ENCODE results near the gene ZCCHC4.

Gene ZCCHC4

DNA sequence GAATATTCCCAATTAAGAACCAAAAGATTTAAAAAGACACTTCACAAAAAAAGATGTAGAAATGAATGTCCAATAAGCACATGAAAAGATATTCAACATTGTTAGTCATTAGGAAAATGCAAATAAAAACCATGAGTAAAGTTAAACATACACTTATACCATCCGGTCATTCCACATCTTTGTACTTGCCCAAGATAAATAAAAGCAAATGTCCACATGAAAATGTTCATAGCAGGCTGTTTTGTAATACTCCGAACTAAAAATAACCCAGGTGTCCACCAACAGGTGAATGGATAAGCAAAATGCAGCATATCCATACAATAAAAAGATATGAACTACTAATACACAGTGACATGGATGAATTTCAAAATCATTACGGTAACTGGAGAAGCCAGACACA, 28.6 kb upstream of the ZCCHC4 start:
- H4K20me1 ChIP-seq (ENCODE audit: insufficient read depth, low read length) = no peaks in the 10 kb centered on the region
- no peak overlapping the region for H3K27ac ChIP-seq (ENCODE audit: low read length)
- H3K9ac ChIP-seq (ENCODE audit: low read depth, low read length) = no peak overlapping the region
- DNase-seq = no peak
- no peaks in the 10 kb centered on the region for H3K79me2 ChIP-seq (ENCODE audit: insufficient read depth, low read length)
- H3K4me3 ChIP-seq (ENCODE audit: low read depth in 1 of 2, low read length in 2 of 2) = no peak overlapping the region
- no peaks in the 10 kb centered on the region for H3K4me1 ChIP-seq (ENCODE audit: insufficient read depth, low read length)
- no peak overlapping the region for H2AFZ ChIP-seq (ENCODE audit: low read depth, low read length)
- H3K27me3 ChIP-seq (ENCODE audit: insufficient read depth, low read length, poor library complexity) = no peaks in the 10 kb centered on the region
- peaks cover 10% of the 10 kb centered on the region; the same call in 1 of the 2 replicates for H3K36me3 ChIP-seq (ENCODE audit: insufficient read depth, low read length)
- no peak for ATAC-seq (ENCODE audit: insufficient read depth, low read depth)
- TF ChIP-seq, protein P1, sequence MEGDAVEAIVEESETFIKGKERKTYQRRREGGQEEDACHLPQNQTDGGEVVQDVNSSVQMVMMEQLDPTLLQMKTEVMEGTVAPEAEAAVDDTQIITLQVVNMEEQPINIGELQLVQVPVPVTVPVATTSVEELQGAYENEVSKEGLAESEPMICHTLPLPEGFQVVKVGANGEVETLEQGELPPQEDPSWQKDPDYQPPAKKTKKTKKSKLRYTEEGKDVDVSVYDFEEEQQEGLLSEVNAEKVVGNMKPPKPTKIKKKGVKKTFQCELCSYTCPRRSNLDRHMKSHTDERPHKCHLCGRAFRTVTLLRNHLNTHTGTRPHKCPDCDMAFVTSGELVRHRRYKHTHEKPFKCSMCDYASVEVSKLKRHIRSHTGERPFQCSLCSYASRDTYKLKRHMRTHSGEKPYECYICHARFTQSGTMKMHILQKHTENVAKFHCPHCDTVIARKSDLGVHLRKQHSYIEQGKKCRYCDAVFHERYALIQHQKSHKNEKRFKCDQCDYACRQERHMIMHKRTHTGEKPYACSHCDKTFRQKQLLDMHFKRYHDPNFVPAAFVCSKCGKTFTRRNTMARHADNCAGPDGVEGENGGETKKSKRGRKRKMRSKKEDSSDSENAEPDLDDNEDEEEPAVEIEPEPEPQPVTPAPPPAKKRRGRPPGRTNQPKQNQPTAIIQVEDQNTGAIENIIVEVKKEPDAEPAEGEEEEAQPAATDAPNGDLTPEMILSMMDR (IDR thresholded peaks at IDR 0.05; ENCODE audit: borderline replicate concordance, extremely low read depth, low read length, poor library complexity, severe bottlenecking) = no peak
- TF ChIP-seq EZH2 (IDR thresholded peaks at IDR 0.05; ENCODE audit: borderline replicate concordance, low read depth, low read length, severe bottlenecking) = no peak
- no peak overlapping the region for H3K4me2 ChIP-seq (ENCODE audit: insufficient read depth, low read length)
- no peaks in the 10 kb centered on the region for H3K9me3 ChIP-seq (ENCODE audit: insufficient read depth, low read length, severe bottlenecking)

DNA sequence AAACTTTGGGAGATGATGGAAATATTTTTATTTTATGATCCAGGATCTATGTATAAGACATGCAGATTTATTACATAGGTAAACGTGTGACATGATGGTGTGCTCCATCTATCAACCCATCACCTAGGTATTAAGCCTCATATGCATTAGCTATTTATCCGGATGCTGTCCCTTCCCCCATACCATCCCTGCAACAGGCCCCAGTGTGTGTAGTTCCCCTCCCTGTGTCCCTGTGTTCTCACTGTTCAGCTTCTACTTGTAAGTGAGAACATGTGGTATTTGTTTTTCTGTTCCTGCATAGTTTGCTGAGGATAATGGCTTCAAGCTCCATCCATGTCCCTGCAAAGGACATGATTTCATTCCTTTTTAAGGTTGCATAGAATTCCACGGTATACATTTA, 28.1 kb upstream of the ZCCHC4 start:
- Histone ChIP-seq H3K27ac (ENCODE audit: low read length) (no peak overlapping the region), H2AFZ (ENCODE audit: low read depth, low read length) (no peak overlapping the region), H3K4me1 (ENCODE audit: insufficient read depth, low read length) (no peaks in the 10 kb centered on the region), H3K4me2 (ENCODE audit: insufficient read depth, low read length) (no peak overlapping the region), H3K9me3 (ENCODE audit: insufficient read depth, low read length, severe bottlenecking) (no peaks in the 10 kb centered on the region), H3K9ac (ENCODE audit: low read depth, low read length) (no peak overlapping the region), H3K4me3 (ENCODE audit: low read depth in 1 of 2, low read length in 2 of 2) (no peak overlapping the region), H3K27me3 (ENCODE audit: insufficient read depth, low read length, poor library complexity) (no peaks in the 10 kb centered on the region), H3K79me2 (ENCODE audit: insufficient read depth, low read length) (no peaks in the 10 kb centered on the region), H4K20me1 (ENCODE audit: insufficient read depth, low read length) (no peaks in the 10 kb centered on the region), H3K36me3 (ENCODE audit: insufficient read depth, low read length) (peaks cover 10% of the 10 kb centered on the region; the same call in 1 of the 2 replicates)
- no peak for ATAC-seq (ENCODE audit: insufficient read depth, low read depth)
- TF ChIP-seq, protein P1 (IDR thresholded peaks at IDR 0.05; ENCODE audit: borderline replicate concordance, extremely low read depth, low read length, poor library complexity, severe bottlenecking) = no peak
- no peak for TF ChIP-seq EZH2 (IDR thresholded peaks at IDR 0.05; ENCODE audit: borderline replicate concordance, low read depth, low read length, severe bottlenecking)
- no peak for DNase-seq

DNA sequence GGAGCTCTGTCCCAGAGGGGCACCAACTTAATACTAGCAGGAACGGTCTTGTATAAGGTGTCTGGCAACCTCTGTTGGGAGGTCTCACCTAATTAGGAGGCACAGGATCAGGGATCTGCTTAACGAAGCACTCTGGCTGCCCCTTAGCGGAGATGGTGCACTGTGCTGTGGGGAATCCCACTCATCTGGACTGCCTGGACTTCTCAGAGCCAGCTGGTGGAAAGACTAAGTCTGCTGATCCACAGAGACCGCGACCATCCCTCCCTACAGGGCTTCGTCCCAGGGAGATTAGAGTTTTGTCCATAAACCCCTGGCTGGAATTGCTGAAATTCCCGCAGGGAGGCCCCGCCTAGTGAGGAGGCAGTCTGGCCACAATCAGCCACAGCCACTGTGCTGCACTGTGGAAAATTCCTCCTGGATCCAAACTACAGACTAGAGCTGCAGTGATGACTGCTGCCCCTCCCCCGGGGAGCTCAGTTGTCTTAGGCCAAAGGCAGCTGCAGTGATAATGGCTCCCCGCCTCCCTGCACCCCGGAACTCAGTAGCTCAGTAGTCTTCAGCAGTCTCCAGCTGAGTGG, 22.0 kb upstream of the ZCCHC4 start:
- Histone ChIP-seq H3K27me3 (ENCODE audit: insufficient read depth, low read length, poor library complexity) (no peaks in the 10 kb centered on the region), H3K4me1 (ENCODE audit: insufficient read depth, low read length) (no peaks in the 10 kb centered on the region), H3K79me2 (ENCODE audit: insufficient read depth, low read length) (no peaks in the 10 kb centered on the region), H3K36me3 (ENCODE audit: insufficient read depth, low read length) (no peaks in the 10 kb centered on the region), H4K20me1 (ENCODE audit: insufficient read depth, low read length) (no peaks in the 10 kb centered on the region), H2AFZ (ENCODE audit: low read depth, low read length) (no peak overlapping the region), H3K27ac (ENCODE audit: low read length) (no peak overlapping the region), H3K4me2 (ENCODE audit: insufficient read depth, low read length) (no peak overlapping the region), H3K4me3 (ENCODE audit: low read depth in 1 of 2, low read length in 2 of 2) (no peak overlapping the region), H3K9ac (ENCODE audit: low read depth, low read length) (no peak overlapping the region), H3K9me3 (ENCODE audit: insufficient read depth, low read length, severe bottlenecking) (no peaks in the 10 kb centered on the region)
- no peak for ATAC-seq (ENCODE audit: insufficient read depth, low read depth)
- no peak for TF ChIP-seq EZH2 (IDR thresholded peaks at IDR 0.05; ENCODE audit: borderline replicate concordance, low read depth, low read length, severe bottlenecking)
- TF ChIP-seq, protein P1 (IDR thresholded peaks at IDR 0.05; ENCODE audit: borderline replicate concordance, extremely low read depth, low read length, poor library complexity, severe bottlenecking) = no peak
- DNase-seq = no peak
